GM13977 (cell line): ENCODE data around the gene ORMDL1.
"Not testable (repeated sequence)": the region's sequence is repeated elsewhere in the genome, so short reads cannot be mapped to it uniquely, and the experiment has no call there.

ENCODE experiments used
- DNase-seq: peaks from one replicate; pipeline ENCODE4 v3.0.0; 2012; ENCODE audit warnings: low spot score
- in situ Hi-C: fragments of 300-500 bp; cut with MboI; formaldehyde crosslinking; loops from one replicate; pipeline ENCODE4 v1.12.0; 2022; ENCODE audit warnings: low sequenced_read_pairs, low pct_unique_long_range_greater_than_20kb, mixed read lengths, inconsistent platforms; ENCODE audit not compliant: unreplicated experiment
- TF ChIP-seq, protein P1 (sequence below): IDR thresholded peaks from 2 replicates; pipeline ENCODE4 v1.5.1; 2012; ENCODE audit warnings: mild to moderate bottlenecking, control low read depth; ENCODE audit not compliant: insufficient read depth; ENCODE audit errors: extremely low read depth, missing control alignments

Gene ORMDL1

GRCh38 chr2:189782221-189782671 is 1.9 kb downstream of the ORMDL1 start:
- TF ChIP-seq, protein P1, sequence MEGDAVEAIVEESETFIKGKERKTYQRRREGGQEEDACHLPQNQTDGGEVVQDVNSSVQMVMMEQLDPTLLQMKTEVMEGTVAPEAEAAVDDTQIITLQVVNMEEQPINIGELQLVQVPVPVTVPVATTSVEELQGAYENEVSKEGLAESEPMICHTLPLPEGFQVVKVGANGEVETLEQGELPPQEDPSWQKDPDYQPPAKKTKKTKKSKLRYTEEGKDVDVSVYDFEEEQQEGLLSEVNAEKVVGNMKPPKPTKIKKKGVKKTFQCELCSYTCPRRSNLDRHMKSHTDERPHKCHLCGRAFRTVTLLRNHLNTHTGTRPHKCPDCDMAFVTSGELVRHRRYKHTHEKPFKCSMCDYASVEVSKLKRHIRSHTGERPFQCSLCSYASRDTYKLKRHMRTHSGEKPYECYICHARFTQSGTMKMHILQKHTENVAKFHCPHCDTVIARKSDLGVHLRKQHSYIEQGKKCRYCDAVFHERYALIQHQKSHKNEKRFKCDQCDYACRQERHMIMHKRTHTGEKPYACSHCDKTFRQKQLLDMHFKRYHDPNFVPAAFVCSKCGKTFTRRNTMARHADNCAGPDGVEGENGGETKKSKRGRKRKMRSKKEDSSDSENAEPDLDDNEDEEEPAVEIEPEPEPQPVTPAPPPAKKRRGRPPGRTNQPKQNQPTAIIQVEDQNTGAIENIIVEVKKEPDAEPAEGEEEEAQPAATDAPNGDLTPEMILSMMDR: no peak
- no peak for DNase-seq
- in situ Hi-C loops: no loop called here

DNA sequence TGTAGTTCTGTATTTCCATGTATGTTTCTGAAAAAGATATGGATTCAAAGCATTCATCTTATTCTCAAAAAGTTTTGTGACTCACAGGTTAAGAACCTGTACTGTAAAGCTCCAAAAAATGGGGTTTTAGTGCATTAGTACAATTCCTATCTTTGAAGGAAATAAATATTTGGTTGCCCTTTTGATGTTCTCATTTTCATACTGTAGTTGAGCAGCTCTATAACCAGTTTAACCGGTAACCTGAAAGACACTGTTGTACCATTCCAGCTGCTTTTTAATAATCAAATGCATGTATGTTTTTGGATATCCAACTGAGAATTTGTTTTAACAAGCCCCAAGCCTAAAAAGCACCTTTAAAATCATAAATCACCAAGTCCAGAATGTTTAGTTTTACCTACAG is 11.9 kb downstream of the ORMDL1 start:
- DNase-seq: no peak
- in situ Hi-C loops: no loop called here
- TF ChIP-seq, protein P1: no peak

GRCh38 chr2:189770590-189771322 is 13.4 kb downstream of the ORMDL1 start:
- DNase-seq: no peak
- TF ChIP-seq, protein P1: no peak
- in situ Hi-C loops: no loop called here

GRCh38 chr2:189763908-189764661 is 20.1 kb downstream of the ORMDL1 start:
- TF ChIP-seq, protein P1: no peak
- no peak for DNase-seq
- in situ Hi-C loops: no loop called here

GRCh38 chr2:189762551-189763298 is 21.4 kb downstream of the ORMDL1 start, which contains the start of gene OSGEPL1:
TSS of gene OSGEPL1 (minus strand) at chr2:189762792. CDS start at chr2:189761640, 1,152 bp downstream.
- in situ Hi-C loops: no loop called here
- TF ChIP-seq, protein P1: peak; percentile 73
- DNase-seq: peak; percentile 77

GRCh38 chr2:189762229-189762550 is 21.9 kb downstream of the ORMDL1 start:
- in situ Hi-C loops: no loop called here
- DNase-seq: no peak
- TF ChIP-seq, protein P1: no peak

GRCh38 chr2:189760154-189760553 is 24.0 kb downstream of the ORMDL1 start:
- in situ Hi-C loops: not testable (repeated sequence)

More at GRCh38 chr2:189760154-189760553, 24.0 kb downstream of the ORMDL1 start:
- not testable (repeated sequence) for DNase-seq
